Eye (tissue), 1 donor: Measurements from ENCODE around the gene MBIP.

Experiments
- DNase-seq: peaks from one replicate; pipeline ENCODE4 v3.0.0-alpha.2; 2015

Gene MBIP

GRCh38 chr14:36313206-36313605, 7.2 kb downstream of the MBIP start:
- DNase-seq: peak; percentile 36

GRCh38 chr14:36306836-36307235, 13.6 kb downstream of the MBIP start:
- DNase-seq: no peak

GRCh38 chr14:36304895-36305294, 15.5 kb downstream of the MBIP start:
- no peak for DNase-seq

GRCh38 chr14:36303960-36304359, 16.5 kb downstream of the MBIP start:
- no peak for DNase-seq

- DNase-seq: no peak
Observed at GRCh38 chr14:36302823-36303222, 17.6 kb downstream of the MBIP start.

GRCh38 chr14:36301159-36301558, 19.3 kb downstream of the MBIP start:
- DNase-seq: no peak

- DNase-seq: no peak
Observed at GRCh38 chr14:36300337-36300736, 20.1 kb downstream of the MBIP start.

- no peak for DNase-seq
Observed at GRCh38 chr14:36295642-36296627, 24.5 kb downstream of the MBIP start.

GRCh38 chr14:36294543-36294942, 25.9 kb downstream of the MBIP start:
- DNase-seq: no peak

GRCh38 chr14:36293824-36294223, 26.6 kb downstream of the MBIP start:
- no peak for DNase-seq

GRCh38 chr14:36289954-36290353, 30.5 kb downstream of the MBIP start:
- DNase-seq: no peak

- no peak for DNase-seq
Observed at GRCh38 chr14:36288496-36288895, 31.9 kb downstream of the MBIP start.

- DNase-seq: no peak
Observed at GRCh38 chr14:36284971-36285595, 35.4 kb downstream of the MBIP start.

GRCh38 chr14:36281309-36281708, 39.1 kb downstream of the MBIP start:
- DNase-seq: no peak

- peak; percentile 76 for DNase-seq
Observed at GRCh38 chr14:36279306-36280190, 40.9 kb downstream of the MBIP start.

- DNase-seq: peak; percentile 32
Observed at GRCh38 chr14:36275741-36276140, 44.7 kb downstream of the MBIP start.

GRCh38 chr14:36271939-36272907, 48.2 kb downstream of the MBIP start:
- peak; percentile 72 for DNase-seq

- DNase-seq: no peak
Observed at GRCh38 chr14:36271222-36271621, 49.2 kb downstream of the MBIP start.

- no peak for DNase-seq
Observed at GRCh38 chr14:36270191-36270590, 50.2 kb downstream of the MBIP start.

GRCh38 chr14:36268121-36268520, 52.3 kb downstream of the MBIP start:
- DNase-seq: peak; percentile 37

GRCh38 chr14:36264595-36264994, 55.8 kb downstream of the MBIP start:
- no peak for DNase-seq

GRCh38 chr14:36264107-36264506, 56.3 kb downstream of the MBIP start:
- DNase-seq: no peak
